Measurements from ENCODE around the gene USP3.

- TF ChIP-seq CTCF (IDR thresholded peaks at IDR 0.05) (no peak), POLR2A (IDR thresholded peaks at IDR 0.05) (no peak), POLR2AphosphoS5 (IDR thresholded peaks at IDR 0.05) (no peak), EP300 (IDR thresholded peaks at IDR 0.05) (no peak)
These were observed 59.7 kb downstream of the USP3 start for GRCh38 chr15:63564093-63564492.

Measured in gastroesophageal sphincter (tissue), 3 donors.